Measurements from ENCODE around the gene GAL3ST3.

DNA sequence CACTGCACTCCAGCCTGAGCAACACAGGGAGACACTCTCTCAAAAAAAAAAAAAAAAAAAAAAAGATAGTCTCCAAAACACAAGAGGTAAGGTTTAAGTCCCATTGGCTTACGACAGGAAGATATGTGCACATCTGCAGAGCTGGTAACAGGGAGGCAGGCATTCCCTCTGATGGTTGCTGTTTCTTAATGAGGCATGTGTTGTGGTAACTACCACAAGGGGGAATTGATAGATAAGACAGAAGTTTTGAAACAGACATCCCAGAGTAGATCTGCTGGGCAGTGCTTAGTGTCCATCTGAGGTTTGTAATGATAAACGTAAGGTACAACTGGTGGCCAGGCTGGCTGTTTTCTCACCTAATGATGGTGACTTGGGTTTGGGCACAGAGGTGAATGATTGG lies 51.7 kb downstream of the GAL3ST3 start:
- TF ChIP-seq, protein P1, sequence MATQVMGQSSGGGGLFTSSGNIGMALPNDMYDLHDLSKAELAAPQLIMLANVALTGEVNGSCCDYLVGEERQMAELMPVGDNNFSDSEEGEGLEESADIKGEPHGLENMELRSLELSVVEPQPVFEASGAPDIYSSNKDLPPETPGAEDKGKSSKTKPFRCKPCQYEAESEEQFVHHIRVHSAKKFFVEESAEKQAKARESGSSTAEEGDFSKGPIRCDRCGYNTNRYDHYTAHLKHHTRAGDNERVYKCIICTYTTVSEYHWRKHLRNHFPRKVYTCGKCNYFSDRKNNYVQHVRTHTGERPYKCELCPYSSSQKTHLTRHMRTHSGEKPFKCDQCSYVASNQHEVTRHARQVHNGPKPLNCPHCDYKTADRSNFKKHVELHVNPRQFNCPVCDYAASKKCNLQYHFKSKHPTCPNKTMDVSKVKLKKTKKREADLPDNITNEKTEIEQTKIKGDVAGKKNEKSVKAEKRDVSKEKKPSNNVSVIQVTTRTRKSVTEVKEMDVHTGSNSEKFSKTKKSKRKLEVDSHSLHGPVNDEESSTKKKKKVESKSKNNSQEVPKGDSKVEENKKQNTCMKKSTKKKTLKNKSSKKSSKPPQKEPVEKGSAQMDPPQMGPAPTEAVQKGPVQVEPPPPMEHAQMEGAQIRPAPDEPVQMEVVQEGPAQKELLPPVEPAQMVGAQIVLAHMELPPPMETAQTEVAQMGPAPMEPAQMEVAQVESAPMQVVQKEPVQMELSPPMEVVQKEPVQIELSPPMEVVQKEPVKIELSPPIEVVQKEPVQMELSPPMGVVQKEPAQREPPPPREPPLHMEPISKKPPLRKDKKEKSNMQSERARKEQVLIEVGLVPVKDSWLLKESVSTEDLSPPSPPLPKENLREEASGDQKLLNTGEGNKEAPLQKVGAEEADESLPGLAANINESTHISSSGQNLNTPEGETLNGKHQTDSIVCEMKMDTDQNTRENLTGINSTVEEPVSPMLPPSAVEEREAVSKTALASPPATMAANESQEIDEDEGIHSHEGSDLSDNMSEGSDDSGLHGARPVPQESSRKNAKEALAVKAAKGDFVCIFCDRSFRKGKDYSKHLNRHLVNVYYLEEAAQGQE (IDR thresholded peaks at IDR 0.05; ENCODE audit: unreplicated experiment): no peak
- TF ChIP-seq, protein P2, sequence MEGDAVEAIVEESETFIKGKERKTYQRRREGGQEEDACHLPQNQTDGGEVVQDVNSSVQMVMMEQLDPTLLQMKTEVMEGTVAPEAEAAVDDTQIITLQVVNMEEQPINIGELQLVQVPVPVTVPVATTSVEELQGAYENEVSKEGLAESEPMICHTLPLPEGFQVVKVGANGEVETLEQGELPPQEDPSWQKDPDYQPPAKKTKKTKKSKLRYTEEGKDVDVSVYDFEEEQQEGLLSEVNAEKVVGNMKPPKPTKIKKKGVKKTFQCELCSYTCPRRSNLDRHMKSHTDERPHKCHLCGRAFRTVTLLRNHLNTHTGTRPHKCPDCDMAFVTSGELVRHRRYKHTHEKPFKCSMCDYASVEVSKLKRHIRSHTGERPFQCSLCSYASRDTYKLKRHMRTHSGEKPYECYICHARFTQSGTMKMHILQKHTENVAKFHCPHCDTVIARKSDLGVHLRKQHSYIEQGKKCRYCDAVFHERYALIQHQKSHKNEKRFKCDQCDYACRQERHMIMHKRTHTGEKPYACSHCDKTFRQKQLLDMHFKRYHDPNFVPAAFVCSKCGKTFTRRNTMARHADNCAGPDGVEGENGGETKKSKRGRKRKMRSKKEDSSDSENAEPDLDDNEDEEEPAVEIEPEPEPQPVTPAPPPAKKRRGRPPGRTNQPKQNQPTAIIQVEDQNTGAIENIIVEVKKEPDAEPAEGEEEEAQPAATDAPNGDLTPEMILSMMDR (conservative IDR thresholded peaks at IDR 0.05; ENCODE audit: low read depth in 2 of 2): no peak
